GM19023 (cell line): ENCODE data around the gene SMG6.
A peak's percentile ranks its signal among the peaks of the same experiment; 100 is the strongest.

ENCODE experiments used
- ATAC-seq: cut with Tn5 transposase; IDR thresholded peaks from one replicate; pipeline ENCODE4 v1.9.1; 2021; ENCODE audit warnings: mild to moderate bottlenecking, moderate library complexity; ENCODE audit not compliant: unreplicated experiment

Gene SMG6

GRCh38 chr17:2051933-2052559 lies 251.5 kb downstream of the SMG6 start:
- no peak for ATAC-seq

- ATAC-seq, result no peak
These were observed 252.3 kb downstream of the SMG6 start for GRCh38 chr17:2051061-2051932.

- ATAC-seq, result peak; percentile 22
These were observed 253.1 kb downstream of the SMG6 start for GRCh38 chr17:2050300-2051060.

GRCh38 chr17:2049333-2050299 lies 254.0 kb downstream of the SMG6 start:
- ATAC-seq, result peak; percentile 50

GRCh38 chr17:2048805-2049204 lies 254.8 kb downstream of the SMG6 start:
- no peak for ATAC-seq

- ATAC-seq, result no peak
These were observed 256.0 kb downstream of the SMG6 start for GRCh38 chr17:2047590-2047989.

- no peak for ATAC-seq
These were observed 259.2 kb downstream of the SMG6 start for GRCh38 chr17:2044263-2044894.

GRCh38 chr17:2043785-2044184 lies 259.8 kb downstream of the SMG6 start:
- ATAC-seq, result no peak

GRCh38 chr17:2042933-2043332 lies 260.7 kb downstream of the SMG6 start:
- ATAC-seq, result no peak

- ATAC-seq, result no peak
These were observed 261.2 kb downstream of the SMG6 start for GRCh38 chr17:2042390-2042847.

GRCh38 chr17:2041561-2042389 lies 261.8 kb downstream of the SMG6 start, which contains the start of gene OVCA2:
OVCA2 (plus strand) TSS chr17:2042022; CDS start chr17:2042048, 26 bp downstream.
- peak; percentile 90 for ATAC-seq

GRCh38 chr17:2040942-2041560 lies 262.5 kb downstream of the SMG6 start:
- no peak for ATAC-seq

- no peak for ATAC-seq
These were observed 263.3 kb downstream of the SMG6 start for GRCh38 chr17:2040219-2040827.

GRCh38 chr17:2037155-2037554 lies 266.4 kb downstream of the SMG6 start:
- ATAC-seq, result no peak

GRCh38 chr17:2035541-2036488 lies 267.8 kb downstream of the SMG6 start:
- ATAC-seq, result no peak

GRCh38 chr17:2034806-2035540 lies 268.6 kb downstream of the SMG6 start:
- ATAC-seq, result no peak
